Glomerular visceral epithelial cell (primary cell): ENCODE measurements around the gene CHMP6.
"Not testable (repeated sequence)": the region's sequence is repeated elsewhere in the genome, so short reads cannot be mapped to it uniquely, and the experiment has no call there.

Experiments used
- DNase-seq: peaks from one replicate; pipeline ENCODE4 v3.0.0-alpha.2; 2016; ENCODE audit errors: extremely low spot score

CHMP6 gene

DNA sequence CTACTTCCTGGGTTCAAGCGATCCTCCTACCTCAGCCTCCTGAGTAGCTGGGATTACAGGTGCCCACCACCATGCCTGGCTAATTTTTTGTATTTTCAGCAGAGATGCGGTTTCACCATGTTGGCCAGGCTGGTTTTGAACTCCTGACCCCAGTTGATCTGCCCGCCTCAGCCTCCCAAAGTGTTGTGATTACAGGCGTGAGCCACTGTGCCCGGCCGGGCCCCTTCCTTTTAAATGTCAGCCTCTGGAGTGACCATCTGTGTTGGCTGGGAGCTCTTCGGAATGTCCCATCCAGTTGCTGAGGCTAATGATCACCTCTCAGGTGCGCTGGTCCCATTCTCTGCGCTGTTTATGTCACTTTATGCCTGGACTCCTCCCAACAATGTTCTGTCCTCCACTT, 38.7 kb downstream of the CHMP6 start:
- DNase-seq = not testable (repeated sequence)

DNA sequence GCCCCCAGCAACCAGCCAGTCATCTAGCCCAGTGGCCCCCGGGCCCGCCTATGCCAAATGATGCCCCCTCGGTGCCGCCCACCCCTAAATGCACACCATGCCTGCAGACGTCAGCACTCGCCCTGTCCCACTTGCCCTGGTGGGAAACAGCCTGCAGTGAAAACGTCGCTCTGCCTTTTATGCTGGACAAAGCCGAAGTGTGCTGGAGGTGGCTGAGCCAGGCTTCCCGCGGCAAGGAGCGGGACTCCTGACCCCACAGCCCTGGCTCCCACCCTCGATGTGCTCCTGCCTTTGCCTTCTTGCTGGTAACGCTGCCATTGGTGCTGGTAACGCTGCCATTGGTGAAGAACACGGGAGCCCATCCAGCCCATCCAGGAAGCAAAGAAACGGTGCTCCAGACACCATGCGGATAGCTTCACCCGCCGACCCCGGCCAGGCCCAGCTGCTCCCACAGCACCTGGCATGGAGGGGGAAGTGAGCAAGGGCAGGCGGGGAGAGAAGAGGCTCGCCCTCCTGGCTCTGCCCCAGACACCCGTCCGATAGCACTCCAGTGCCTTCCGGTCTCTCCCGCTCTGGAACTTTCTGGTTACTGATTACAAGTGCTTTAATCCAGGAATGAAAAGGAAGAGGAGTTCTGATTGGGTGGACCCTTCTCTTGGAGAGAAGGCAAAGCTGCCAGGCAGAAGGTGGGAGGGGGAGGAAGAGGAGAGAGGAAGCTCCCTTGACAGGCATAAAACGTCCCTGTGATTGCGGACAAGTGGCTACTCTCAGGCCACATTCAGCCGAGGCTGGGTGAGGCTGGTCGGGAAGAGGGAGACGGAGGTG, 39.3 kb downstream of the CHMP6 start:
- peak; percentile 89 for DNase-seq

GRCh38 chr17:81031566-81032550, 40.2 kb downstream of the CHMP6 start:
- DNase-seq = no peak

DNA sequence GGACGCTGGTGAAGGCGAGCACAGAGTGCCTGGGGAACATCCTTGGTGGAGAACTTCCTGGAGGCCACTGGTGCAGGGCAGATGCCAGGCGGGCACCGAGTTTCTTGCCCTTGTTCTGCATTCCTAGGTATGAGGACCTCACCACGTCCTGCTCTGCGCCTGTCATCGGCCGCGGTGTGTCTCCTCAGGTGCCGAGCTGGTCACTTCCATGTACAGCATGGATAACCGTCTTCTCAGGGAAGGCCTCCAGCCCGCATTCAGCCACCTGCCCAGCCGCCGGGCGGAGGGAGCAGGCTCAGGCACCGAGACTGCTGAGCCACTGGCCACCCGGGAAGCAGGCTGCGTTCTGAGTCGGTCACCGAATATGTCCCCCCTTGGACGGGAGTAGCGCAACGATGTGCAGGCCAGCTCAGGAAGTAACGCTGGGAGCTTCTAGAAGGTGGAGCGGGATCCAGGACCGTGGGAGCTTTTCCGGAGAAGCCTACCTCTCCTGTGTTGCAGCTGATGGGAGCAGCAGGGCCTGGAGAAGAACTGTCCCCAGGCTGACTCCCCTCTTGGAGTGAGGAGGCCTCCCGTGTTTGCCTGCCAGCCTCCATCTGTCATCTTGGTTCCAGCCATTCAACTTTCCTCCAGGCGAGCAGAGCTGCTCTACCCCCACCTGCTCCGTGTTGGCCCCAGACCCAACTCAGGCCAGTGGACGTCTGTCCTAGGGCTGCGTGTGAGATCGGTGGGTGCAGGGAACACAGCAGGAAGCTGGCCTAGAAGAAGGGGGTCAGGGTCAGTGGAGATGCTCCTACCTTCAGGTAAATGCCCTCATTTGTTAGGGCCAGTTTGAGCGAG, 41.2 kb downstream of the CHMP6 start:
- DNase-seq = no peak

- DNase-seq = no peak
These were observed 42.0 kb downstream of the CHMP6 start for GRCh38 chr17:81033535-81034167.

DNA sequence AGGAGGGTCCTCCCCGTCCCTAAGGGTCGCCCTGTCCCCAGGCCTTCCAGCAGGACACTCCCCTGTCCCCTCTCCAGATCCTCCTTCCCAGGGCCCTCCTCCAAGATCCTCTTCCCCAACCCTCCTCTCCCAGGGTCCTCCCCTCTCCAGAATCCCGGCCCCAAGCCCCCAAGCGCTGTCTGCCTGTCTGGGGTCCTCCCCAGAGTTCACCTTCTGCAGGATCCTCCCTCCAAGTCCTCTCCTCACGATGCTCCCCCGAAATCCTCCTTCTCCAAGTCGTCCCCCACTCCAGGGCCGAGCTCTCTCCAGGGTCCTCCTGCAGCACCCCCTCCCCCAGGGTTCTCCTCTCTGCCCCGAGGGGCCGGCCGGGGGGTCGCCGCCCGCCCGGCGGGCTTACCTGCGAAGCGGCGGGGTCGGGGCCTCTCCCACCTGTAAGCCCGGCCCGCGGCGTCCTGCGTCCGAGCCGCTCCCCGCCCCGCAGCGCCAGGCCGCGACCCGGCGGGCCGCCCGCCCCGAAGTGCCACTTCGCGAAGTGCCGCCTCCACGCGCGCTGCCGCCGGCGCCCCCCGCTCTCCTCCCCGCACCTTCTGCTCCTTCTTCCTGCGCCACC, 42.6 kb downstream of the CHMP6 start:
- DNase-seq = no peak

DNA sequence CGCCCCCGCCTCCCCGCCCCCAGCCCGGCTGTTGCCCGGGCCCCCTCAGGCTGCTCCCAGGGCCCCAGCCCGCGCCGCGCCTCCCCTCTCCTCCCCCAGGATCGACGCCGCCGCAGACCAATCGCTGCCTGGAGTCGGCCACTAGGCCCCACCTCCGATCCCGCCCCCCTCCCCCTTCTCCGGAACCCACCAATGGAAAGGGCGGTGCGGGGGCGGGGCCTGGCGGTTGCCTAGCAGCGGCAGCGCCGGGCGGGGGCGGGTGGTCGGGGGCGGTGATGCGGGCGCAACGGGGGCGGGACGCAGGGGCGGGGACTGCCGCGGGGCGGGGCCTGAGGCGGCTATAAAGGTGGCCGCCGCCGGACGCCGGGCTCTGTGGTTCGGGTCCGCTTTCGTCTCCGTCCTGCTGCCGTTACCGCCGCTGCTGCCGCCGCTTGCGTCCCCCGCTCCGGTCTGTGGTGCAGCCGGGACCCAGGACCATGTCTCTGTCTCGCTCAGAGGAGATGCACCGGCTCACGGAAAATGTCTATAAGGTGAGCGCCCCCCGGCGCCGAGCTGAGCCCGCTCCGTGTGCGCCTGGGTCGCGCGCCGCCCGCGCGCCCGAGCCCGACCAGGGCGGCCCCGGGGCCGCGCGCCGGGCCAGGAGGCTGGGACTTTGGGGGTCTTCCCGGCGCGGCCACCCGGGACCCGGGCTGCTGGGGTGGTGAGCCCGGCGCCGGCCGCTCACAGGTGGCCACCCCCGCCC, 43.3 kb downstream of the CHMP6 start, which contains the start of gene BAIAP2:
TSS of gene BAIAP2 (plus strand) at position 373 of the 742 bp plus-strand sequence. CDS start at position 477, 104 bp downstream.
- peak; percentile 98 for DNase-seq

DNA sequence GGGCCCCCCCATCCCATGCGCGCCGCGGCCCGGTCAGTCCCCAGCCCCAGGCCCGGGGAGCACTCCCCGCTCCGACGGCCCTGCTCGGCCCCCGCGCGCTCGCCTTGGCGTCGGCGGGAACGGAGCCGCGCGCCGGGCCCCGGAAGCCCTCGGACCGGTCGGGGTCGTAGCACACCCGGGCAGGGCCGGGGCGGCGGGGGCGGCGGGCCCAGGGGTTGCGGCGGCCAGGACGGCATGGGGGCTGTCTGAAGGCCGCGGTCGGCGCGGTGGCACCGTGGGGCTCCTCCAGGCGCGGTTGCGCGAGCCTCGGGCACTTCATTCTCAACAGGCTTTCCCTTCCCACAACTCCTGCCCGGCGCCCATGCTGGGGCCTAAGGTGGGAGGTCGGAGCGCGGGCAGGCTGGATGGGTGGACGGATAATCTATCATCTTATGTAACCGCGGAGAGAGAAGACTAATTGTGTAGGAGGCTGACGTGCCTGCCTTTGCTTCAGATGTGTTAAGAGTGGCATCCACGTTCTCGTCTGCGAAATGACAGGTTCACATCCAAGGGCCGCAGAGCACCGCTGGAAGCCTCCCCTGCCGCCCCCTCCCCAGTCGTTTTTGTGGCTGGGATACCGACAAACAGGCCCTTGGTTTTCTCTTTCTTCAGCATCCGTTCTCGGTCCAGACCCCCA, 44.0 kb downstream of the CHMP6 start:
- DNase-seq = peak; percentile 39

DNA sequence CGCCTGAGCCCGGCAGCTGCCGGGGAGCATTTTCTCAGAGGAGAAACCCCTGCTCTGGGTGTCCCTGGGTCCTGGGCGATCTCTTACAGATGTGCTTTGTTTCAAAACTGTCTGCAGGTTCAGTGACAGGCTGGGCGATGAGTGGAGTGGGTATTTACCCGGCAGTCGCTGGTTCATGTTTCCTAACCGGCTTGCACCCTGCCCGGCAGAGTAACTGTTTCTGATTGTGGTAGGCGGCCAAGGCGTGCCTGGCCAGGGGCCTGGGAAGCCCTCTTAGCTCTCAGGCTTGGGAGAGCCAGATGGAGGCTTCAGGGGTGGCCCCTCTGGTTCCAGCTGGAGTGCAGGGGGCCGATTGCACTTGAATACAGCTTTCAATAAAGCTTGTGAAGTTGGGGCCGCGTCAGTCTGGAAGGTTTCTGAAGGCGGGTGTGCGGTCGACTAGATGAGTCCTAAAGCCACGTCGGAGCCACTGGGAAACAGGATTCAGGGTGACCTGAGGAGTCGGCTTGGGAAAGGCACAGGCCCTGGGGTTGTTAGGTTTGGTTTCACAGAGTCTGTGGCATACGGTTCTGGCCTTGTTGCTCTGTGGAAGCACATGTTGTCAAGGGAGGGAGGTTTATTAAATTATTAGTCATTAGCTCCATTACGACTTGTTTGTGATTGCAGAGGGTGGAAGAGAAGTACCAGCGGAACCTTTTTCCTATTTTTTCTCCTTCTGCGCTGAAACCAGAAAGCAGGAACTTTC, 44.7 kb downstream of the CHMP6 start:
- peak; percentile 30 for DNase-seq

GRCh38 chr17:81037026-81037797, 45.6 kb downstream of the CHMP6 start:
- no peak for DNase-seq

- DNase-seq = peak; percentile 73
These were observed 46.4 kb downstream of the CHMP6 start for GRCh38 chr17:81037798-81038733.

- no peak for DNase-seq
These were observed 47.5 kb downstream of the CHMP6 start for GRCh38 chr17:81039096-81039495.

DNA sequence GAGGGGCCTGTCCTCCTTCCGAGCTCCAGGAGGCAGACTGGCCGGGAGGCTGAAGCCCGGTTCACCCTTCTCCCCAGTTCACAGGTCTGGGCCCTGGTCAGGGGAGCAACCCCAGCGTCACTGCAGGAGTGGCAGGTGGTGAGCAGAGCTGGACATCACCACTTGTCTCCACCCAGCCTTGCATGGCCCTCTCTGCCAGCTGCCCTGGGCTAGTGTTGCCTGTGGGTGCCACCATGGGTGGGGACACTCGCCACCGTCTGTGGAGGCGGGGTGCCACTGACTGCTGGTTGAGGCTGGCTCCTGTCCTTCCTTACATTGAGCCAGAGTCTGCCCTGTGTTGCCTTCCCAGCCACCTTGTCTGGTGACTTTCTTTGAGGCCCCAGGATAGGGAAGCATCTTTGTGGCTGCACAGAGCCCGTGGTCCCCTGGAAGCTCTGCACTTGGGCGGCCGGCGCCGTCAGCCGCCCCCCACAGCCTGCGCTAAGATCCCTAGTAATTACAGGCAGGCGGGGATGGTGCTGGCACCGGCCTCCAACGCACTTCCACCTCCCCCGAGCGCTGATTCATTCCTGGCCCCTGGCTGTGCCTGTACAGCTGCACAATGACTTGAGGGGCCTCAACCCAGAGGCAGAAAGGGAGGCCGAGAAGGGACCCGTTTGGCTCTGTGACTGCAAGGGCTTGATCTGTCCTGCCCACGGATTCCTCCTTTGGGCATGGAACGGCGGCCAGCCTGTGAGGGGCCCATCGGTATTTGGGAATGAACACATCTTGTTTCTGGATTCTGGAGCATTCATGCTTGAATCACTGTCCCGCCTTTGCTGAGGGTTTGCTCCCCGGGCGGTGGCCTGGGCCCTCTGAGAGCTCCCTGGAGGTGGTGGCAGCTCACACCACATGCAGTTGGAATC, 48.5 kb downstream of the CHMP6 start:
- DNase-seq = peak; percentile 76

DNA sequence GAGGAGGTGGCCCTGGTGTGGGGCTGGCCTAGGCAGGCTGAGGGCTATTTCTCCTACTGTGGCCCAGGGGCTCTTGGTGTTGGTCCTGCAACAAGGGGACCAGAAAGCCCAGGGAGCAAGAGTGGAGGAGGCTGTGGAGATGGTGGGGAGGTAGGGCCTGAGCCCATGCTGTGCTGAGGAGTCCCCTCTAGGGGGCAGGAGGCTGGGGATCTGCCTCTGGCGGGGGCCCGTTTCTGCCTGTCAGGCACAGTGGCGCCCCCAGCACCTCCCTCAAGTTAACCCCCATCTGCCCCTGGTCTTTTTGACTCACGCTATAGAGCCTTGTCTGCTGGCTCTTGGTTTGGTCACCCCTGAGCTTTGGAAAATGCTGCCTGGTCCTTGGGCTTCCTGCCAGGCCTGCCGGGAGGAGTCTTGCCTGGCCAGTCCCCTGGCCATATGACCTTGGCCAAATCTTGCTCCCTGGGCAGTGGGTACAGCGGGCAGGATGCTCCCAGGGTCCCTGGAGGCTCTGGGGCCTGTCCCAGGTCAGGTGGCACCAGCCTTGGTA, 49.2 kb downstream of the CHMP6 start:
- DNase-seq = no peak

- DNase-seq = no peak
These were observed 51.0 kb downstream of the CHMP6 start for GRCh38 chr17:81042606-81043005.
